ENCODE results near the gene NUPR1. TPM values are rescaled to one million over a fixed set of nuclear protein-coding genes. Genes with fewer than 3 reads are reported as not detected.
"Not testable (repeated sequence)": the region's sequence is repeated elsewhere in the genome, so short reads cannot be mapped to it uniquely, and the experiment has no call there.

Gene NUPR1
- total RNA-seq, 1 experiment from 2014 or later, result not detected

GRCh38 chr16:28573738-28574718, 35.3 kb upstream of the NUPR1 start:
- Histone ChIP-seq H3K9me2 (replicated peaks; ENCODE audit: insufficient read depth, low read length) (no peaks in the 10 kb centered on the region), H3K9ac (ENCODE audit: low read length) (no peak overlapping the region), H4K20me1 (ENCODE audit: insufficient read depth, low read depth, low read length) (no peaks in the 10 kb centered on the region), H3K4me1 (ENCODE audit: low read length) (peaks cover 2% of the 10 kb centered on the region; the same call in 1 of the 2 replicates), H3K27me3 (ENCODE audit: low read length) (no peaks in the 10 kb centered on the region), H3K4me3 (ENCODE audit: low read length) (no peak overlapping the region), H3K9me3 (ENCODE audit: low read length) (no peaks in the 10 kb centered on the region), H3K27ac (ENCODE audit: low read length) (no peak overlapping the region), H3K79me2 (ENCODE audit: low read length) (peaks cover 85% of the 10 kb centered on the region), H2AFZ (ENCODE audit: low read length) (no peak overlapping the region), H3K36me3 (ENCODE audit: insufficient read depth, low read length) (peaks cover 3% of the 10 kb centered on the region; the same call in 1 of the 2 replicates), H3K4me2 (ENCODE audit: low read depth, low read length, poor library complexity, severe bottlenecking) (no peak overlapping the region)
- DNase-seq, result no peak

- Histone ChIP-seq H3K27ac (ENCODE audit: low read length) (no peak overlapping the region), H3K79me2 (ENCODE audit: low read length) (peaks cover 88% of the 10 kb centered on the region)
These were observed 34.1 kb upstream of the NUPR1 start for GRCh38 chr16:28572696-28573510.

GRCh38 chr16:28569968-28570752, 31.4 kb upstream of the NUPR1 start:
- H3K36me3 ChIP-seq (ENCODE audit: insufficient read depth, low read length), result peaks cover 4% of the 10 kb centered on the region; the same call in 1 of the 2 replicates
- no peak overlapping the region for H3K4me2 ChIP-seq (ENCODE audit: low read depth, low read length, poor library complexity, severe bottlenecking)
- H2AFZ ChIP-seq (ENCODE audit: low read length), result no peak overlapping the region
- H3K79me2 ChIP-seq (ENCODE audit: low read length), result peaks cover 85% of the 10 kb centered on the region
- peaks cover 2% of the 10 kb centered on the region; the same call in 1 of the 2 replicates for H3K4me1 ChIP-seq (ENCODE audit: low read length)
- no peak for DNase-seq
- no peak overlapping the region for H3K4me3 ChIP-seq (ENCODE audit: low read length)
- H3K27me3 ChIP-seq (ENCODE audit: low read length), result no peaks in the 10 kb centered on the region
- no peaks in the 10 kb centered on the region for H4K20me1 ChIP-seq (ENCODE audit: insufficient read depth, low read depth, low read length)
- H3K9me3 ChIP-seq (ENCODE audit: low read length), result peaks cover 3% of the 10 kb centered on the region; the same call in 1 of the 2 replicates
- H3K27ac ChIP-seq (ENCODE audit: low read length), result no peak overlapping the region
- no peaks in the 10 kb centered on the region for H3K9me2 ChIP-seq (replicated peaks; ENCODE audit: insufficient read depth, low read length)
- no peak overlapping the region for H3K9ac ChIP-seq (ENCODE audit: low read length)

More at GRCh38 chr16:28572696-28573510, 34.1 kb upstream of the NUPR1 start:
- Histone ChIP-seq H3K4me3 (ENCODE audit: low read length) (no peak overlapping the region), H3K9me3 (ENCODE audit: low read length) (no peaks in the 10 kb centered on the region), H3K27me3 (ENCODE audit: low read length) (no peaks in the 10 kb centered on the region), H3K4me1 (ENCODE audit: low read length) (peaks cover 2% of the 10 kb centered on the region; the same call in 1 of the 2 replicates), H2AFZ (ENCODE audit: low read length) (no peak overlapping the region), H3K9ac (ENCODE audit: low read length) (no peak overlapping the region), H3K4me2 (ENCODE audit: low read depth, low read length, poor library complexity, severe bottlenecking) (no peak overlapping the region), H3K9me2 (replicated peaks; ENCODE audit: insufficient read depth, low read length) (no peaks in the 10 kb centered on the region), H4K20me1 (ENCODE audit: insufficient read depth, low read depth, low read length) (no peaks in the 10 kb centered on the region), H3K36me3 (ENCODE audit: insufficient read depth, low read length) (peaks cover 3% of the 10 kb centered on the region; the same call in 1 of the 2 replicates)
- no peak for DNase-seq

GRCh38 chr16:28569021-28569420, 30.2 kb upstream of the NUPR1 start:
- H3K79me2 ChIP-seq (ENCODE audit: low read length), result peaks cover 82% of the 10 kb centered on the region

GRCh38 chr16:28567292-28567691, 28.5 kb upstream of the NUPR1 start:
- H3K4me2 ChIP-seq (ENCODE audit: low read depth, low read length, poor library complexity, severe bottlenecking), result no peak overlapping the region
- peaks cover 3% of the 10 kb centered on the region; the same call in 1 of the 2 replicates for H3K9me3 ChIP-seq (ENCODE audit: low read length)
- H3K4me1 ChIP-seq (ENCODE audit: low read length), result peaks cover 2% of the 10 kb centered on the region; the same call in 1 of the 2 replicates
- H3K36me3 ChIP-seq (ENCODE audit: insufficient read depth, low read length), result peaks cover 14% of the 10 kb centered on the region; the same call in 1 of the 2 replicates
- no peaks in the 10 kb centered on the region for H3K9me2 ChIP-seq (replicated peaks; ENCODE audit: insufficient read depth, low read length)
- H3K27ac ChIP-seq (ENCODE audit: low read length), result no peak overlapping the region
- no peaks in the 10 kb centered on the region for H3K27me3 ChIP-seq (ENCODE audit: low read length)
- DNase-seq, result no peak
- H3K79me2 ChIP-seq (ENCODE audit: low read length), result peaks cover 79% of the 10 kb centered on the region
- H3K4me3 ChIP-seq (ENCODE audit: low read length), result no peak overlapping the region
- no peaks in the 10 kb centered on the region for H4K20me1 ChIP-seq (ENCODE audit: insufficient read depth, low read depth, low read length)
- no peak overlapping the region for H3K9ac ChIP-seq (ENCODE audit: low read length)
- no peak overlapping the region for H2AFZ ChIP-seq (ENCODE audit: low read length)

More at GRCh38 chr16:28569021-28569420, 30.2 kb upstream of the NUPR1 start:
- Histone ChIP-seq H3K27me3 (ENCODE audit: low read length) (no peaks in the 10 kb centered on the region), H3K4me1 (ENCODE audit: low read length) (peaks cover 2% of the 10 kb centered on the region; the same call in 1 of the 2 replicates), H3K9ac (ENCODE audit: low read length) (no peak overlapping the region), H3K9me2 (replicated peaks; ENCODE audit: insufficient read depth, low read length) (no peaks in the 10 kb centered on the region), H3K27ac (ENCODE audit: low read length) (no peak overlapping the region), H3K36me3 (ENCODE audit: insufficient read depth, low read length) (peaks cover 10% of the 10 kb centered on the region; the same call in 1 of the 2 replicates), H3K4me2 (ENCODE audit: low read depth, low read length, poor library complexity, severe bottlenecking) (no peak overlapping the region), H3K4me3 (ENCODE audit: low read length) (no peak overlapping the region), H2AFZ (ENCODE audit: low read length) (no peak overlapping the region), H4K20me1 (ENCODE audit: insufficient read depth, low read depth, low read length) (no peaks in the 10 kb centered on the region), H3K9me3 (ENCODE audit: low read length) (peaks cover 3% of the 10 kb centered on the region; the same call in 1 of the 2 replicates)
- DNase-seq, result no peak

- H3K9ac ChIP-seq (ENCODE audit: low read length); H3K4me2 ChIP-seq (ENCODE audit: low read depth, low read length, poor library complexity, severe bottlenecking); H2AFZ ChIP-seq (ENCODE audit: low read length); DNase-seq; H3K4me3 ChIP-seq (ENCODE audit: low read length); H4K20me1 ChIP-seq (ENCODE audit: insufficient read depth, low read depth, low read length); H3K9me3 ChIP-seq (ENCODE audit: low read length); H3K27ac ChIP-seq (ENCODE audit: low read length); H3K4me1 ChIP-seq (ENCODE audit: low read length); H3K9me2 ChIP-seq (replicated peaks; ENCODE audit: insufficient read depth, low read length); H3K27me3 ChIP-seq (ENCODE audit: low read length): not testable (repeated sequence)
- peaks cover 84% of the 10 kb centered on the region for H3K79me2 ChIP-seq (ENCODE audit: low read length)
- H3K36me3 ChIP-seq (ENCODE audit: insufficient read depth, low read length), result peaks cover 14% of the 10 kb centered on the region; the same call in 1 of the 2 replicates
These were observed 27.6 kb upstream of the NUPR1 start for GRCh38 chr16:28566233-28566925.

GRCh38 chr16:28563218-28563617, 24.4 kb upstream of the NUPR1 start:
- Histone ChIP-seq H3K9me3 (ENCODE audit: low read length) (peaks cover 3% of the 10 kb centered on the region; the same call in 1 of the 2 replicates), H3K4me3 (ENCODE audit: low read length) (no peak overlapping the region), H3K9me2 (replicated peaks; ENCODE audit: insufficient read depth, low read length) (no peaks in the 10 kb centered on the region), H3K9ac (ENCODE audit: low read length) (no peak overlapping the region), H2AFZ (ENCODE audit: low read length) (no peak overlapping the region), H3K27ac (ENCODE audit: low read length) (no peak overlapping the region), H3K4me1 (ENCODE audit: low read length) (peaks cover 8% of the 10 kb centered on the region), H3K27me3 (ENCODE audit: low read length) (no peaks in the 10 kb centered on the region), H3K4me2 (ENCODE audit: low read depth, low read length, poor library complexity, severe bottlenecking) (no peak overlapping the region), H3K36me3 (ENCODE audit: insufficient read depth, low read length) (peaks cover 25% of the 10 kb centered on the region), H3K79me2 (ENCODE audit: low read length) (peaks cover 82% of the 10 kb centered on the region), H4K20me1 (ENCODE audit: insufficient read depth, low read depth, low read length) (no peaks in the 10 kb centered on the region)
- DNase-seq, result no peak
